Liver (tissue), 3 donors: ENCODE measurements around the gene SMIM10L2A.

Source experiments
- GABPA ChIP-seq, 2 donors: IDR thresholded peaks in 1 of 2; conservative IDR thresholded peaks in 1 of 2; 2 replicates each; pipeline ENCODE4 v1.6.1; 2016; ENCODE audit warnings: antibody characterized with exemption in 2 of 2, mild to moderate bottlenecking in 1 of 2, moderate library complexity in 1 of 2
- RAD21 ChIP-seq, 2 donors: IDR thresholded peaks; 2 replicates each; pipeline ENCODE4 v1.6.1; 2016; ENCODE audit warnings: antibody characterized with exemption in 2 of 2, mild to moderate bottlenecking in 2 of 2
- YY1 ChIP-seq: IDR thresholded peaks from 2 replicates; pipeline ENCODE4 v1.6.1; 2016; ENCODE audit warnings: antibody characterized with exemption, mild to moderate bottlenecking
- TF ChIP-seq, protein P1 (sequence below): IDR thresholded peaks from 2 replicates; pipeline ENCODE4 v1.6.1; 2016; ENCODE audit warnings: antibody characterized with exemption
- TF ChIP-seq, protein P2 (sequence below): fragments of 150-350 bp; IDR thresholded peaks from 2 replicates; pipeline ENCODE4 v1.5.1; 2017; ENCODE audit warnings: improper control_type of control experiment, low read depth, low read length; ENCODE audit not compliant: missing input control
- TF ChIP-seq, protein P3 (sequence below): IDR thresholded peaks from 2 replicates; pipeline ENCODE4 v1.6.1; 2016; ENCODE audit warnings: antibody characterized with exemption
- TF ChIP-seq, protein P4 (sequence below): IDR thresholded peaks from 2 replicates; pipeline ENCODE4 v1.6.1; 2016; ENCODE audit warnings: antibody characterized with exemption
- donor health status: healthy.
- donor health status: healthy.

DNA sequence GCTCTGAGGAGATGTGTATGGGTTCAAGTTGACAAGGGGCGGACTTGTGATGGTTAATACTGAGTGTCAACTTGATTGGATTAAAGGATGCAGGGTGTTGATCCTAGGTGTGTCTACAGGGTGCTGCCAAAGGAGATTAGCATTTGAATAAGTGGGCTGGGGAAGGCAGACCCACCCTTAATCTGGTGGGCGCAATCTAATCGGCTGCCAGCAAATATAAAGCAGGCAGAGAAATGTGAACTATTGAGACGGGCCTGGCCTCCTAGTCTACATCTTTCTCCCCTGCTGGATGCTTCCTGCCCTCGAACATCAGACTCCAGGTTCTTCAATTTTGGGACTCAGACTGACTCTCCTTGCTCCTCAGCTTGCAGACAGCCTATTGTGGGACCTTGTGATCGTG, 26.7 kb upstream of the SMIM10L2A start:
- TF ChIP-seq, protein P1, sequence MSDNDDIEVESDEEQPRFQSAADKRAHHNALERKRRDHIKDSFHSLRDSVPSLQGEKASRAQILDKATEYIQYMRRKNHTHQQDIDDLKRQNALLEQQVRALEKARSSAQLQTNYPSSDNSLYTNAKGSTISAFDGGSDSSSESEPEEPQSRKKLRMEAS: no peak
- TF ChIP-seq, protein P2, sequence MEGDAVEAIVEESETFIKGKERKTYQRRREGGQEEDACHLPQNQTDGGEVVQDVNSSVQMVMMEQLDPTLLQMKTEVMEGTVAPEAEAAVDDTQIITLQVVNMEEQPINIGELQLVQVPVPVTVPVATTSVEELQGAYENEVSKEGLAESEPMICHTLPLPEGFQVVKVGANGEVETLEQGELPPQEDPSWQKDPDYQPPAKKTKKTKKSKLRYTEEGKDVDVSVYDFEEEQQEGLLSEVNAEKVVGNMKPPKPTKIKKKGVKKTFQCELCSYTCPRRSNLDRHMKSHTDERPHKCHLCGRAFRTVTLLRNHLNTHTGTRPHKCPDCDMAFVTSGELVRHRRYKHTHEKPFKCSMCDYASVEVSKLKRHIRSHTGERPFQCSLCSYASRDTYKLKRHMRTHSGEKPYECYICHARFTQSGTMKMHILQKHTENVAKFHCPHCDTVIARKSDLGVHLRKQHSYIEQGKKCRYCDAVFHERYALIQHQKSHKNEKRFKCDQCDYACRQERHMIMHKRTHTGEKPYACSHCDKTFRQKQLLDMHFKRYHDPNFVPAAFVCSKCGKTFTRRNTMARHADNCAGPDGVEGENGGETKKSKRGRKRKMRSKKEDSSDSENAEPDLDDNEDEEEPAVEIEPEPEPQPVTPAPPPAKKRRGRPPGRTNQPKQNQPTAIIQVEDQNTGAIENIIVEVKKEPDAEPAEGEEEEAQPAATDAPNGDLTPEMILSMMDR: no peak
- TF ChIP-seq, protein P3, sequence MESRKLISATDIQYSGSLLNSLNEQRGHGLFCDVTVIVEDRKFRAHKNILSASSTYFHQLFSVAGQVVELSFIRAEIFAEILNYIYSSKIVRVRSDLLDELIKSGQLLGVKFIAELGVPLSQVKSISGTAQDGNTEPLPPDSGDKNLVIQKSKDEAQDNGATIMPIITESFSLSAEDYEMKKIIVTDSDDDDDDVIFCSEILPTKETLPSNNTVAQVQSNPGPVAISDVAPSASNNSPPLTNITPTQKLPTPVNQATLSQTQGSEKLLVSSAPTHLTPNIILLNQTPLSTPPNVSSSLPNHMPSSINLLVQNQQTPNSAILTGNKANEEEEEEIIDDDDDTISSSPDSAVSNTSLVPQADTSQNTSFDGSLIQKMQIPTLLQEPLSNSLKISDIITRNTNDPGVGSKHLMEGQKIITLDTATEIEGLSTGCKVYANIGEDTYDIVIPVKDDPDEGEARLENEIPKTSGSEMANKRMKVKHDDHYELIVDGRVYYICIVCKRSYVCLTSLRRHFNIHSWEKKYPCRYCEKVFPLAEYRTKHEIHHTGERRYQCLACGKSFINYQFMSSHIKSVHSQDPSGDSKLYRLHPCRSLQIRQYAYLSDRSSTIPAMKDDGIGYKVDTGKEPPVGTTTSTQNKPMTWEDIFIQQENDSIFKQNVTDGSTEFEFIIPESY: no peak
- TF ChIP-seq YY1 (no peak), RAD21 (IDR thresholded peaks at IDR 0.05) (no peak), GABPA (IDR thresholded peaks at IDR 0.05 in 1 of 2, conservative IDR thresholded peaks at IDR 0.05 in 1 of 2) (no peak)
- TF ChIP-seq, protein P4, sequence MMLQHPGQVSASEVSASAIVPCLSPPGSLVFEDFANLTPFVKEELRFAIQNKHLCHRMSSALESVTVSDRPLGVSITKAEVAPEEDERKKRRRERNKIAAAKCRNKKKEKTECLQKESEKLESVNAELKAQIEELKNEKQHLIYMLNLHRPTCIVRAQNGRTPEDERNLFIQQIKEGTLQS: no peak
